22Rv1 (cell line): ENCODE data around the gene NRGN.

Source experiments
- CTCF ChIP-seq: fragments of 450-650 bp; IDR thresholded peaks from 2 replicates; pipeline ENCODE4 v1.5.1; 2017; ENCODE audit warnings: mild to moderate bottlenecking
- ZFX ChIP-seq: fragments of 450-650 bp; IDR thresholded peaks from 2 replicates; pipeline ENCODE4 v1.6.1; 2017; ENCODE audit warnings: antibody characterized with exemption, borderline replicate concordance

DNA sequence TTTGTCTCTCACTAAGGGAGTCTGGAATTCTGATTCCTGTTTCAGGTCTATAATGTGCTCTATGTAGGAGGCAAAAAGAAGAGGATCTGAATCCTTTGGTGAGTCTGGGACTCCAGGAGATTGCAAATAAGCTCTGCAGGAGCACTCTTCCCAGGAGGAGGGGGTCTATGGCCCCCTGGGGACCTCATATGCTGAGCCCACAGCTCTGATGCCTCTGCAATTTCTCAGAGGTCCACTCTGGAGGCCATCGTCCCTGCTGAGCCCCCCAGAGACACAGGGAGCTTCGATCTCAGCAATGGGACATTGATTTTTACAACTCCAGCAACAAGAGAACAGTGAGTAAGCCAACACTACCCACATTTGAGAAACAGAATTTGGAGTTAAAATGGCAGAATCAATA is 20.2 kb upstream of the NRGN start:
- TF ChIP-seq CTCF (no peak), ZFX (no peak)
